Measurements from ENCODE around the gene OR6B2.

DNA sequence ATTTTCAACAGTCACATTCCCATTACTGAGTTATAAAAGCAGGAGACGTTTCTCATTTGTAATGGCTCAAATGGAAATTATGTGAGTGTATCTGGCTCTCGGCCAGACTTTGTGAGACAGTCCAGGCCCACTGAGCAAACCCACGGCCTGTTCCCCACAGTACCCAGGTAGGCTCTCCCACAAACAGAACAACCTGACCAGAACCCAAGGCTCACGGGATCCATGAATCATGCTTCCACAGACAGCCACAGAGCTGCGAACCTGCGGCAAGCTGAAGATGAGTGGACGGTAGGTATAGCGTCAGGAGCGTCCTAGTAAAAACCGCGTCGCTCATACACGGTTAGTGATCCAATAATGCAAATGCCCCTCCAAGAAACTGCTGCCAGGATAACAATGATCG is 39.3 kb downstream of the OR6B2 start:
- TF ChIP-seq RAD21 (IDR thresholded peaks at IDR 0.05; ENCODE audit: low read depth) = no peak
- no peak for TF ChIP-seq CREB1 (IDR thresholded peaks at IDR 0.05; ENCODE audit: low read depth)
- TF ChIP-seq TAF1 (IDR thresholded peaks at IDR 0.05; ENCODE audit: low read depth) = no peak
- no peak for TF ChIP-seq EGR1 (IDR thresholded peaks at IDR 0.05)
- TF ChIP-seq, protein P1, sequence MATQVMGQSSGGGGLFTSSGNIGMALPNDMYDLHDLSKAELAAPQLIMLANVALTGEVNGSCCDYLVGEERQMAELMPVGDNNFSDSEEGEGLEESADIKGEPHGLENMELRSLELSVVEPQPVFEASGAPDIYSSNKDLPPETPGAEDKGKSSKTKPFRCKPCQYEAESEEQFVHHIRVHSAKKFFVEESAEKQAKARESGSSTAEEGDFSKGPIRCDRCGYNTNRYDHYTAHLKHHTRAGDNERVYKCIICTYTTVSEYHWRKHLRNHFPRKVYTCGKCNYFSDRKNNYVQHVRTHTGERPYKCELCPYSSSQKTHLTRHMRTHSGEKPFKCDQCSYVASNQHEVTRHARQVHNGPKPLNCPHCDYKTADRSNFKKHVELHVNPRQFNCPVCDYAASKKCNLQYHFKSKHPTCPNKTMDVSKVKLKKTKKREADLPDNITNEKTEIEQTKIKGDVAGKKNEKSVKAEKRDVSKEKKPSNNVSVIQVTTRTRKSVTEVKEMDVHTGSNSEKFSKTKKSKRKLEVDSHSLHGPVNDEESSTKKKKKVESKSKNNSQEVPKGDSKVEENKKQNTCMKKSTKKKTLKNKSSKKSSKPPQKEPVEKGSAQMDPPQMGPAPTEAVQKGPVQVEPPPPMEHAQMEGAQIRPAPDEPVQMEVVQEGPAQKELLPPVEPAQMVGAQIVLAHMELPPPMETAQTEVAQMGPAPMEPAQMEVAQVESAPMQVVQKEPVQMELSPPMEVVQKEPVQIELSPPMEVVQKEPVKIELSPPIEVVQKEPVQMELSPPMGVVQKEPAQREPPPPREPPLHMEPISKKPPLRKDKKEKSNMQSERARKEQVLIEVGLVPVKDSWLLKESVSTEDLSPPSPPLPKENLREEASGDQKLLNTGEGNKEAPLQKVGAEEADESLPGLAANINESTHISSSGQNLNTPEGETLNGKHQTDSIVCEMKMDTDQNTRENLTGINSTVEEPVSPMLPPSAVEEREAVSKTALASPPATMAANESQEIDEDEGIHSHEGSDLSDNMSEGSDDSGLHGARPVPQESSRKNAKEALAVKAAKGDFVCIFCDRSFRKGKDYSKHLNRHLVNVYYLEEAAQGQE (IDR thresholded peaks at IDR 0.05; ENCODE audit: low read depth) = no peak
- no peak for TF ChIP-seq EP300 (IDR thresholded peaks at IDR 0.05; ENCODE audit: borderline replicate concordance)
- TF ChIP-seq TEAD4 (IDR thresholded peaks at IDR 0.05) = no peak
- no peak for TF ChIP-seq FOXM1 (IDR thresholded peaks at IDR 0.05; ENCODE audit: borderline replicate concordance, low read depth)
